Peyer's patch (tissue), 4 donors: ENCODE results near the gene CNTN4. TPM values are rescaled to one million over a fixed set of nuclear protein-coding genes. Genes with fewer than 3 reads are reported as not detected.

ENCODE experiments used
- DNase-seq, 3 donors: peaks; one replicate each; pipeline ENCODE4 v3.0.0-alpha.2; 2017 to 2019
- H3K27ac ChIP-seq, 4 donors: fragments of 200-600 bp; sonication (generic); one replicate each; pipeline ENCODE4 v1.5.1; 2016 to 2019
- H3K27me3 ChIP-seq, 2 donors: fragments of 200-600 bp; sonication (generic); one replicate each; pipeline ENCODE4 v1.5.1; 2019
- H3K36me3 ChIP-seq, 3 donors: fragments of 200-600 bp; sonication (generic); one replicate each; pipeline ENCODE4 v1.5.1; 2016 to 2019
- H3K4me1 ChIP-seq, 4 donors: fragments of 200-600 bp; sonication (generic); one replicate each; pipeline ENCODE4 v1.5.1; 2016 to 2019
- H3K4me3 ChIP-seq, 4 donors: fragments of 200-600 bp; sonication (generic); 1 replicate in 3 of 4; 2 replicates in 1 of 4; pipeline ENCODE4 v1.5.1; 2016 to 2019; ENCODE audit warnings: mild to moderate bottlenecking in 1 of 4
- H3K9me3 ChIP-seq, 4 donors: fragments of 200-600 bp; sonication (generic); one replicate each; pipeline ENCODE4 v1.5.1; 2016 to 2019; ENCODE audit warnings: mild to moderate bottlenecking in 1 of 4
- CTCF ChIP-seq, 6 experiments: fragments of 450-650 bp in 4 of 6; fragments of 200-600 bp in 2 of 6; sonication (generic) in 1 of 6; IDR thresholded peaks; one replicate each; pipeline ENCODE4 v1.5.1; 2017 to 2019; ENCODE audit warnings: antibody characterized with exemption in 6 of 6, mild to moderate bottlenecking in 3 of 6, moderate library complexity in 1 of 6
- POLR2A ChIP-seq, 2 donors: fragments of 450-650 bp; IDR thresholded peaks; one replicate each; pipeline ENCODE4 v1.5.1; 2017; ENCODE audit warnings: antibody characterized with exemption in 2 of 2, mild to moderate bottlenecking in 2 of 2, moderate library complexity in 2 of 2
- total RNA-seq, 4 donors: library from RNA; depleted of rRNA; stranded (reverse); fragments of >200 nt; gene quantifications; one replicate each; pipeline ENCODE4 v1.1.0, GENCODE V29; 2016

The CNTN4 gene
- total RNA-seq, 4 donors from 2014 or later, result 5.4 to 31.1 (median 19.9) TPM

GRCh38 chr3:2923390-2923789 is 824.7 kb downstream of the CNTN4 start:
- H3K9me3 ChIP-seq, result no peaks in the 10 kb centered on the region
- no peaks in the 10 kb centered on the region for H3K27me3 ChIP-seq
- TF ChIP-seq CTCF (IDR thresholded peaks at IDR 0.05) (no peak), POLR2A (IDR thresholded peaks at IDR 0.05) (no peak)
- H3K4me1 ChIP-seq, result no peaks in the 10 kb centered on the region
- H3K27ac ChIP-seq, result no peak overlapping the region
- no peaks in the 10 kb centered on the region for H3K36me3 ChIP-seq
- no peak for DNase-seq
- no peak overlapping the region for H3K4me3 ChIP-seq

GRCh38 chr3:2927259-2927658 is 828.6 kb downstream of the CNTN4 start:
- no peaks in the 10 kb centered on the region for H3K4me1 ChIP-seq
- H3K9me3 ChIP-seq, result no peaks in the 10 kb centered on the region
- no peaks in the 10 kb centered on the region for H3K27me3 ChIP-seq
- DNase-seq, result no peak
- no peaks in the 10 kb centered on the region for H3K36me3 ChIP-seq
- H3K4me3 ChIP-seq, result no peak overlapping the region
- TF ChIP-seq CTCF (IDR thresholded peaks at IDR 0.05) (no peak), POLR2A (IDR thresholded peaks at IDR 0.05) (no peak)
- H3K27ac ChIP-seq, result no peak overlapping the region

- no peak overlapping the region for H3K4me3 ChIP-seq
- no peaks in the 10 kb centered on the region for H3K9me3 ChIP-seq
- no peaks in the 10 kb centered on the region for H3K4me1 ChIP-seq
- no peak overlapping the region for H3K27ac ChIP-seq
- no peak for DNase-seq
- TF ChIP-seq CTCF (IDR thresholded peaks at IDR 0.05) (no peak), POLR2A (IDR thresholded peaks at IDR 0.05) (no peak)
- no peaks in the 10 kb centered on the region for H3K27me3 ChIP-seq
- no peaks in the 10 kb centered on the region for H3K36me3 ChIP-seq
Observed at GRCh38 chr3:2929574-2929973, 830.9 kb downstream of the CNTN4 start.

- H3K4me3 ChIP-seq, result no peak overlapping the region
- H3K9me3 ChIP-seq, result no peaks in the 10 kb centered on the region
- no peaks in the 10 kb centered on the region for H3K36me3 ChIP-seq
- H3K27ac ChIP-seq, result no peak overlapping the region
- no peaks in the 10 kb centered on the region for H3K4me1 ChIP-seq
- no peaks in the 10 kb centered on the region for H3K27me3 ChIP-seq
- no peak for TF ChIP-seq POLR2A (IDR thresholded peaks at IDR 0.05)
- TF ChIP-seq CTCF (IDR thresholded peaks at IDR 0.05), result no peak
- DNase-seq, result no peak
Observed at GRCh38 chr3:2931265-2931664, 832.6 kb downstream of the CNTN4 start.

- no peak overlapping the region for H3K4me3 ChIP-seq
- TF ChIP-seq CTCF (IDR thresholded peaks at IDR 0.05) (no peak), POLR2A (IDR thresholded peaks at IDR 0.05) (no peak)
- DNase-seq, result no peak
- no peaks in the 10 kb centered on the region for H3K4me1 ChIP-seq
- no peaks in the 10 kb centered on the region for H3K27me3 ChIP-seq
- H3K36me3 ChIP-seq, result no peaks in the 10 kb centered on the region
- no peaks in the 10 kb centered on the region for H3K9me3 ChIP-seq
- H3K27ac ChIP-seq, result no peak overlapping the region
Observed at GRCh38 chr3:2934541-2934940, 835.9 kb downstream of the CNTN4 start.

- H3K27me3 ChIP-seq, result no peaks in the 10 kb centered on the region
- no peak overlapping the region for H3K27ac ChIP-seq
- no peak for TF ChIP-seq CTCF (IDR thresholded peaks at IDR 0.05)
- no peak for TF ChIP-seq POLR2A (IDR thresholded peaks at IDR 0.05)
- DNase-seq, result no peak
- H3K9me3 ChIP-seq, result no peaks in the 10 kb centered on the region
- H3K36me3 ChIP-seq, result no peaks in the 10 kb centered on the region
- no peak overlapping the region for H3K4me3 ChIP-seq
- H3K4me1 ChIP-seq, result no peaks in the 10 kb centered on the region
Observed at GRCh38 chr3:2937055-2937454, 838.4 kb downstream of the CNTN4 start.
